Measurements from ENCODE around the gene OR2W3.
A peak's percentile ranks its signal among the peaks of the same experiment; 100 is the strongest.

OR2W3 gene

GRCh38 chr1:247895163-247895637 lies at the start of gene OR2W3:
OR2W3 (plus strand) TSS chr1:247895587; CDS start chr1:247895587, 0 bp downstream.
- no peaks in the 10 kb centered on the region for H3K27me3 ChIP-seq (ENCODE audit: control insufficient read depth, insufficient read depth, low read length)
- no peak within 1 kb of the TSS for H3K9ac ChIP-seq (ENCODE audit: low read length)
- H3K9me3 ChIP-seq (ENCODE audit: control insufficient read depth, insufficient read depth, low read depth, low read length) = peaks cover 24% of the 10 kb centered on the region
- H3K4me3 ChIP-seq (ENCODE audit: low read depth, low read length) = no peak within 1 kb of the TSS
- H3K27ac ChIP-seq (ENCODE audit: low read depth, low read length) = no peak within 1 kb of the TSS
- H3K4me1 ChIP-seq (ENCODE audit: control insufficient read depth, insufficient read depth, low read length) = no peaks in the 10 kb centered on the region
- no peaks in the 10 kb centered on the region for H3K36me3 ChIP-seq (ENCODE audit: control insufficient read depth, insufficient read depth, low read length)

DNA sequence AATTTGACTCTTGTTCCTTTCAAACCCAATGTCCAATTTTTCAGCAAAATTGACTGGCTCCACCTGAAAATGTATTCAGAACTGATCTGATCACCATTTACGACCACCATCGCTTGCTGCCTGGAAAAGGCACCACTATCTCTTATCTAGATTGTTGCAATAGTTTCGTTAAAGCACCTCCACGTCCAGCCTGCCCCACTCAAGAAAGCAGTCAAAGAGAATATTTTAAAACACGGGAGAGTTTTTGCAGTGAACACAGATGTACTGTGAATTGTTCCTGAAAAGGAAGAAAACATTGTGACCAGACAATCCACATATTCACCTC lies 49.7 kb upstream of the OR2W3 start:
- Histone ChIP-seq H3K36me3 (ENCODE audit: control insufficient read depth, insufficient read depth, low read length) (no peaks in the 10 kb centered on the region), H3K9me3 (ENCODE audit: control insufficient read depth, insufficient read depth, low read depth, low read length) (no peaks in the 10 kb centered on the region; the same call in 1 of the 2 replicates), H3K4me1 (ENCODE audit: control insufficient read depth, insufficient read depth, low read length) (peaks cover 11% of the 10 kb centered on the region), H3K4me3 (ENCODE audit: low read depth, low read length) (no peak overlapping the region), H3K9ac (ENCODE audit: low read length) (no peak overlapping the region), H3K27ac (ENCODE audit: low read depth, low read length) (no peak overlapping the region), H3K27me3 (ENCODE audit: control insufficient read depth, insufficient read depth, low read length) (no peaks in the 10 kb centered on the region)

DNA sequence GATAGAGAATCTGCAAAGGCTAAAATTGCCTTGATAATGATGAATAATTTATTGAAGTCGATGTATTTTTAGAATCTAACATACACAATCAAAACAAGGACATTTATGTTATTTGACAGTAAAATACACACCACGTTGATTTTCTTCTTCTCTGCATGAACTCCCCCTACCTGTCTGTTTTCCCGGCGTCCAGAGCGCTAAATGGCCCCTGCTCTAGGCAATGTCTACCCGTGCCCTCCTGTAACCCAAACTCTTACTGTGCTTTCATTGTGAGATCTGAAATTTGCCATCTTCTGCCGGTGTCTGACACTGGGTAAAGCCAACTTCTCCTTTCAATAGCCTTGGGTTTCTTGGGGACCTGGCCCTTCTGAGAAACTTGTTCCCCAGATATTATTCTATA lies 47.0 kb upstream of the OR2W3 start:
- no peaks in the 10 kb centered on the region for H3K36me3 ChIP-seq (ENCODE audit: control insufficient read depth, insufficient read depth, low read length)

GRCh38 chr1:247849616-247850015 lies 45.8 kb upstream of the OR2W3 start:
- Histone ChIP-seq H3K27ac (ENCODE audit: low read depth, low read length) (no peak overlapping the region), H3K36me3 (ENCODE audit: control insufficient read depth, insufficient read depth, low read length) (no peaks in the 10 kb centered on the region), H3K9me3 (ENCODE audit: control insufficient read depth, insufficient read depth, low read depth, low read length) (no peaks in the 10 kb centered on the region), H3K4me1 (ENCODE audit: control insufficient read depth, insufficient read depth, low read length) (peaks cover 5% of the 10 kb centered on the region), H3K9ac (ENCODE audit: low read length) (no peak overlapping the region), H3K4me3 (ENCODE audit: low read depth, low read length) (no peak overlapping the region), H3K27me3 (ENCODE audit: control insufficient read depth, insufficient read depth, low read length) (no peaks in the 10 kb centered on the region)

More for the DNA sequence above, 47.0 kb upstream of the OR2W3 start:
- Histone ChIP-seq H3K9me3 (ENCODE audit: control insufficient read depth, insufficient read depth, low read depth, low read length) (no peaks in the 10 kb centered on the region), H3K4me1 (ENCODE audit: control insufficient read depth, insufficient read depth, low read length) (peaks cover 11% of the 10 kb centered on the region), H3K27me3 (ENCODE audit: control insufficient read depth, insufficient read depth, low read length) (no peaks in the 10 kb centered on the region), H3K4me3 (ENCODE audit: low read depth, low read length) (no peak overlapping the region), H3K27ac (ENCODE audit: low read depth, low read length) (no peak overlapping the region), H3K9ac (ENCODE audit: low read length) (no peak overlapping the region)

DNA sequence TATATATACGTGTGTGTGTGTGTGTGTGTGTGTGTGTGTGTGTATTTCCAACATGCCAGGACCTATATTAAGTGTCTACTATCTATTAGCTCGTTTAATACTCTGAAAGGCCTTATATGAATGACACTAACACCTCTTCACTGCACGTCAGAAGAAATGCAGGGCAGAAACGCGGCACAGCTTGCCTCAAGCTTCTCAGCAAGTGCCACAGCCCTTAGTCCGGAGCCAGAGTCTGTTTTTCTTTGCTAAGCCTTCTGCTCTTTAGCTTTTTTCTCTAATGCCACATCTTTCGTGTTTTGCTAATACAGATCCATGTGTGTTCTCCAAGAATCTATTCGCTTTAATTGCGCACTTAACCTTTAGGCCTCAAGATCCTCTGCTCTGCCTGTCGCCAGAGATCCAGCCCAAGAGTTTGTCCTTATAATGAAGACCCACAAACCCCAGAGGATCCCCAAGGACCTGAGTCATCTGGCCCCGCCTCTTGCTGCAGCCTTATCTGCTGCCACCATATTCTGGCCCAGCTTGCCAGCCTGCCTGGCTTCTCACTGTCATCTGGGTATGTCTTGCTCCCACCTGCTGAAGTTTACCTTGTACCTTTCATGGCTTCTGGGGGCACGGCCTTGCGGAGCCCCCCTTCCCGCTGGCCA lies 40.4 kb upstream of the OR2W3 start:
- no peak overlapping the region for H3K9ac ChIP-seq (ENCODE audit: low read length)
- H3K4me3 ChIP-seq (ENCODE audit: low read depth, low read length) = no peak overlapping the region
- H3K27ac ChIP-seq (ENCODE audit: low read depth, low read length) = no peak overlapping the region
- H3K4me1 ChIP-seq (ENCODE audit: control insufficient read depth, insufficient read depth, low read length) = no peaks in the 10 kb centered on the region
- H3K9me3 ChIP-seq (ENCODE audit: control insufficient read depth, insufficient read depth, low read depth, low read length) = no peaks in the 10 kb centered on the region
- peaks cover 25% of the 10 kb centered on the region for H3K27me3 ChIP-seq (ENCODE audit: control insufficient read depth, insufficient read depth, low read length)
- H3K36me3 ChIP-seq (ENCODE audit: control insufficient read depth, insufficient read depth, low read length) = no peaks in the 10 kb centered on the region

GRCh38 chr1:247855911-247856310 lies 39.5 kb upstream of the OR2W3 start:
- no peaks in the 10 kb centered on the region for H3K36me3 ChIP-seq (ENCODE audit: control insufficient read depth, insufficient read depth, low read length)
- H3K27ac ChIP-seq (ENCODE audit: low read depth, low read length) = no peak overlapping the region
- H3K9ac ChIP-seq (ENCODE audit: low read length) = no peak overlapping the region
- H3K4me1 ChIP-seq (ENCODE audit: control insufficient read depth, insufficient read depth, low read length) = no peaks in the 10 kb centered on the region
- H3K4me3 ChIP-seq (ENCODE audit: low read depth, low read length) = no peak overlapping the region
- no peaks in the 10 kb centered on the region for H3K9me3 ChIP-seq (ENCODE audit: control insufficient read depth, insufficient read depth, low read depth, low read length)
- H3K27me3 ChIP-seq (ENCODE audit: control insufficient read depth, insufficient read depth, low read length) = peaks cover 25% of the 10 kb centered on the region

GRCh38 chr1:247857069-247857984 lies 38.1 kb upstream of the OR2W3 start, which contains the start of gene TRIM58:
TRIM58 (plus strand) TSS chr1:247857187; CDS start chr1:247857247, 60 bp downstream.
- Histone ChIP-seq H3K4me3 (ENCODE audit: low read depth, low read length) (peak within 1 kb of the TSS; percentile 76), H3K27ac (ENCODE audit: low read depth, low read length) (no peak within 1 kb of the TSS), H3K9ac (ENCODE audit: low read length) (peak within 1 kb of the TSS; percentile 70)

DNA sequence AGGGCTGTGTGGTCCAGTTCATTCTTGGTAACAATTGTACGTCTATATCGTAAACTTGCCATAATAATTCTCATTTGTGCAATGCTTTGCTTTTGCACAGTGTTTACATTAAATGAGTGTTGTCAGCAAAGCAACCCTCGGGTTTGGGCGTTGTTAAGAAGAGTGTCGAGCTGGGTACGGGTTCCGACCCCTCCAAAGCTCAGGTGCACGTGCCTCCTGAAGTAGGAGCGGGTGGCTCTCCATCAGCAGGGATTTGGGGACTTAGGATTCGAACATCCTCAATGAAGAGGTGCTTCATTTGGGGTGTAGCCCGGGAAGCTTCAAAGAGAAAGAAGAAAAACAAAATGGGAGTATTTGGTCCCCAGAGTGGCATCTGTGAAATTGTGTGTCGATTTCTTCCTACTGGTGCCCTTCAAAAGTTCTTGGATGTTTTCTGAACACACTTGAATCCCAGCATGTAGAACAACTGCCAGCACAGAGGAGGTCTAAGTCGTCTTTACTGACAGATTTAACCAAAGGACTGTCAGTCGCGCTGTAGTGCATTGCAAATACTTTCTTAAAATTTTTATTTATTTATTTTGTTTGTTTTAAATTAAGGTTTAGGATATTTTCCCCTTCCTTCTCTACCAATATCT lies 37.3 kb upstream of the OR2W3 start:
- Histone ChIP-seq H3K27ac (ENCODE audit: low read depth, low read length) (no peak overlapping the region), H3K36me3 (ENCODE audit: control insufficient read depth, insufficient read depth, low read length) (no peaks in the 10 kb centered on the region), H3K4me3 (ENCODE audit: low read depth, low read length) (peak overlapping the region; percentile 76), H3K27me3 (ENCODE audit: control insufficient read depth, insufficient read depth, low read length) (peaks cover 25% of the 10 kb centered on the region), H3K9ac (ENCODE audit: low read length) (no peak overlapping the region), H3K4me1 (ENCODE audit: control insufficient read depth, insufficient read depth, low read length) (no peaks in the 10 kb centered on the region), H3K9me3 (ENCODE audit: control insufficient read depth, insufficient read depth, low read depth, low read length) (no peaks in the 10 kb centered on the region)

More at GRCh38 chr1:247857069-247857984, 38.1 kb upstream of the OR2W3 start, which contains the start of gene TRIM58:
- H3K27me3 ChIP-seq (ENCODE audit: control insufficient read depth, insufficient read depth, low read length) = peaks cover 25% of the 10 kb centered on the region
- no peaks in the 10 kb centered on the region for H3K36me3 ChIP-seq (ENCODE audit: control insufficient read depth, insufficient read depth, low read length)
- H3K9me3 ChIP-seq (ENCODE audit: control insufficient read depth, insufficient read depth, low read depth, low read length) = no peaks in the 10 kb centered on the region
- H3K4me1 ChIP-seq (ENCODE audit: control insufficient read depth, insufficient read depth, low read length) = no peaks in the 10 kb centered on the region

- Histone ChIP-seq H3K4me1 (ENCODE audit: control insufficient read depth, insufficient read depth, low read length) (no peaks in the 10 kb centered on the region), H3K9me3 (ENCODE audit: control insufficient read depth, insufficient read depth, low read depth, low read length) (peaks cover under 1% of the 10 kb centered on the region; the same call in 1 of the 2 replicates), H3K27ac (ENCODE audit: low read depth, low read length) (no peak overlapping the region), H3K9ac (ENCODE audit: low read length) (no peak overlapping the region), H3K4me3 (ENCODE audit: low read depth, low read length) (no peak overlapping the region), H3K27me3 (ENCODE audit: control insufficient read depth, insufficient read depth, low read length) (peaks cover 9% of the 10 kb centered on the region), H3K36me3 (ENCODE audit: control insufficient read depth, insufficient read depth, low read length) (no peaks in the 10 kb centered on the region)
These were observed 32.6 kb upstream of the OR2W3 start for GRCh38 chr1:247862756-247863155.

DNA sequence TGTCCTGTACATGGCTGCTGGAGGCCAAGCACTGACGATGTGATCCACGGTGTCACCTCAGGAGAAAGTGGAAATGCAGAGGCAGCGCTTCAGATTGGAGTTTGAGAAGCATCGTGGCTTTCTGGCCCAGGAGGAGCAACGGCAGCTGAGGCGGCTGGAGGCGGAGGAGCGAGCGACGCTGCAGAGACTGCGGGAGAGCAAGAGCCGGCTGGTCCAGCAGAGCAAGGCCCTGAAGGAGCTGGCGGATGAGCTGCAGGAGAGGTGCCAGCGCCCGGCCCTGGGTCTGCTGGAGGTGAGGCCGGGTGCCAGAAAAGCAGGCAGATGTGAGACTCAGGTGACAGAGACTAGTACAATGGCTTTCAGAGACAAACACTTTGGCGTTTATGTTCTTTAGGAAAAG lies 30.7 kb upstream of the OR2W3 start:
- no peaks in the 10 kb centered on the region for H3K4me1 ChIP-seq (ENCODE audit: control insufficient read depth, insufficient read depth, low read length)
- H3K4me3 ChIP-seq (ENCODE audit: low read depth, low read length) = no peak overlapping the region
- no peaks in the 10 kb centered on the region for H3K27me3 ChIP-seq (ENCODE audit: control insufficient read depth, insufficient read depth, low read length)
- H3K36me3 ChIP-seq (ENCODE audit: control insufficient read depth, insufficient read depth, low read length) = no peaks in the 10 kb centered on the region
- H3K9me3 ChIP-seq (ENCODE audit: control insufficient read depth, insufficient read depth, low read depth, low read length) = peaks cover 3% of the 10 kb centered on the region; the same call in 1 of the 2 replicates
- H3K9ac ChIP-seq (ENCODE audit: low read length) = no peak overlapping the region
- H3K27ac ChIP-seq (ENCODE audit: low read depth, low read length) = no peak overlapping the region

Measured in HUES6 (cell line).